Chondrocyte (in vitro differentiated cells): ENCODE results near the gene LTC4S. TPM values are rescaled to one million over a fixed set of nuclear protein-coding genes. Genes with fewer than 3 reads are reported as not detected.

Source experiments
- DNase-seq: peaks from one replicate; pipeline ENCODE4 v3.0.0; 2021; ENCODE audit warnings: mixed read lengths, low spot score
- H3K27ac Mint-ChIP-seq: one replicate; pipeline ENCODE4 v1.8.0; 2021; ENCODE audit warnings: mild to moderate bottlenecking, moderate library complexity, mixed read lengths; ENCODE audit not compliant: unreplicated experiment
- H3K27me3 Mint-ChIP-seq: 2 replicates; pipeline ENCODE4 v1.8.0; 2021; ENCODE audit warnings: low read depth, mixed read lengths
- H3K36me3 Mint-ChIP-seq: 2 replicates; pipeline ENCODE4 v1.8.0; 2021; ENCODE audit warnings: low read depth, mixed read lengths
- H3K4me1 Mint-ChIP-seq: 2 replicates; pipeline ENCODE4 v1.8.0; 2021; ENCODE audit warnings: low read depth, mild to moderate bottlenecking, mixed read lengths
- H3K4me3 Mint-ChIP-seq: one replicate; pipeline ENCODE4 v1.8.0; 2021; ENCODE audit warnings: mild to moderate bottlenecking, moderate library complexity, mixed read lengths; ENCODE audit not compliant: unreplicated experiment
- H3K9me3 Mint-ChIP-seq: 2 replicates; pipeline ENCODE4 v1.8.0; 2021; ENCODE audit warnings: low read depth, mixed read lengths
- total RNA-seq: library from RNA; stranded (reverse); gene quantifications from 3 replicates; pipeline ENCODE4 v1.2.1, GENCODE V29; 2021
- TF ChIP-seq, protein P1 (sequence below): fragments of 200-600 bp; sonication (generic); IDR thresholded peaks from 2 replicates; pipeline ENCODE4 v1.5.0; 2021; ENCODE audit warnings: antibody characterized with exemption, mild to moderate bottlenecking, moderate library complexity

Gene LTC4S
- total RNA-seq, 1 donor from 2014 or later: 1.2 TPM

DNA sequence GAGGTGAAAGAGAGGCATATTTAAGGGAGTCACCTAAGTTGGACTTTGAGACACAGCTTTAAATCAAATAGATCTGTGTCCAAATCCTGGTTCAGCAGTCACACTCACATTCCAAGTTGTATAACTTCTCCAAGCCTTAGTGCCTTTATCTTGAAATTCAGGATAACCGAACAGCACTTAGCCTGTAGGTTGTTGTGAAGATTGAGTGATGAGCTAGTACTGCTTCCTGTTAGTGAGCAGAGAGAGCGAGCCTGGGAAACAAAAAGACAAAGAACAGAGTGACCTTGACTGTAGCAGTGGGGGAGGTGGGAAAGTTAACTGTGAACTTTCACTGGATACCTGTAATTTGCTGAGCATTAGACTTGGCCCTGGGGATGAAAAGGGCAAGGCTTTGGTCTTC lies 38.8 kb upstream of the LTC4S start:
- DNase-seq: no peak
- Mint-ChIP-seq H3K36me3 (peaks cover 3% of the 10 kb centered on the region), H3K4me3 (no peak overlapping the region), H3K9me3 (no peaks in the 10 kb centered on the region), H3K27me3 (no peaks in the 10 kb centered on the region), H3K27ac (no peak overlapping the region), H3K4me1 (peaks cover 33% of the 10 kb centered on the region)
- TF ChIP-seq, protein P1, sequence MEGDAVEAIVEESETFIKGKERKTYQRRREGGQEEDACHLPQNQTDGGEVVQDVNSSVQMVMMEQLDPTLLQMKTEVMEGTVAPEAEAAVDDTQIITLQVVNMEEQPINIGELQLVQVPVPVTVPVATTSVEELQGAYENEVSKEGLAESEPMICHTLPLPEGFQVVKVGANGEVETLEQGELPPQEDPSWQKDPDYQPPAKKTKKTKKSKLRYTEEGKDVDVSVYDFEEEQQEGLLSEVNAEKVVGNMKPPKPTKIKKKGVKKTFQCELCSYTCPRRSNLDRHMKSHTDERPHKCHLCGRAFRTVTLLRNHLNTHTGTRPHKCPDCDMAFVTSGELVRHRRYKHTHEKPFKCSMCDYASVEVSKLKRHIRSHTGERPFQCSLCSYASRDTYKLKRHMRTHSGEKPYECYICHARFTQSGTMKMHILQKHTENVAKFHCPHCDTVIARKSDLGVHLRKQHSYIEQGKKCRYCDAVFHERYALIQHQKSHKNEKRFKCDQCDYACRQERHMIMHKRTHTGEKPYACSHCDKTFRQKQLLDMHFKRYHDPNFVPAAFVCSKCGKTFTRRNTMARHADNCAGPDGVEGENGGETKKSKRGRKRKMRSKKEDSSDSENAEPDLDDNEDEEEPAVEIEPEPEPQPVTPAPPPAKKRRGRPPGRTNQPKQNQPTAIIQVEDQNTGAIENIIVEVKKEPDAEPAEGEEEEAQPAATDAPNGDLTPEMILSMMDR: no peak

DNA sequence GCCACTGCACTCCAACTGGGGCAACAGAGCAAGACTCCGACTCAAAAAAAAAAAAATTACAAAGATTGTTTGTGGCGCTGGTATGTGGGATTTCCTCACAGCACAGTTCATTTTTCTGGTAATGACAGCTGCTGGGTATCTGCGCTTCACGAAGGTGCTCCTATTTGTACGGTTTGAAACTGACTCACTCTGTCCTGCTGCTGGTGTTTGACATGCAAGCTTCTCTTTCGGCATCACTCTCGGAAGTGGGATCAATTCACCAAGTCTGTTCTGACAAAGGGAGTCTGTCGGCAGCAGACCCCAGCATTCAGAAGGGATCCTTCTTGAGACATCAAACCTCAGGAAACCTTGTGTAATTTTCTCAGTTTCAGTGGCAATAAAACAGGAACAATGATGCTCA lies 34.8 kb upstream of the LTC4S start:
- TF ChIP-seq, protein P1: no peak
- Mint-ChIP-seq H3K9me3 (no peaks in the 10 kb centered on the region), H3K36me3 (no peaks in the 10 kb centered on the region), H3K27me3 (no peaks in the 10 kb centered on the region), H3K27ac (no peak overlapping the region), H3K4me3 (no peak overlapping the region), H3K4me1 (peaks cover 61% of the 10 kb centered on the region)
- no peak for DNase-seq

DNA sequence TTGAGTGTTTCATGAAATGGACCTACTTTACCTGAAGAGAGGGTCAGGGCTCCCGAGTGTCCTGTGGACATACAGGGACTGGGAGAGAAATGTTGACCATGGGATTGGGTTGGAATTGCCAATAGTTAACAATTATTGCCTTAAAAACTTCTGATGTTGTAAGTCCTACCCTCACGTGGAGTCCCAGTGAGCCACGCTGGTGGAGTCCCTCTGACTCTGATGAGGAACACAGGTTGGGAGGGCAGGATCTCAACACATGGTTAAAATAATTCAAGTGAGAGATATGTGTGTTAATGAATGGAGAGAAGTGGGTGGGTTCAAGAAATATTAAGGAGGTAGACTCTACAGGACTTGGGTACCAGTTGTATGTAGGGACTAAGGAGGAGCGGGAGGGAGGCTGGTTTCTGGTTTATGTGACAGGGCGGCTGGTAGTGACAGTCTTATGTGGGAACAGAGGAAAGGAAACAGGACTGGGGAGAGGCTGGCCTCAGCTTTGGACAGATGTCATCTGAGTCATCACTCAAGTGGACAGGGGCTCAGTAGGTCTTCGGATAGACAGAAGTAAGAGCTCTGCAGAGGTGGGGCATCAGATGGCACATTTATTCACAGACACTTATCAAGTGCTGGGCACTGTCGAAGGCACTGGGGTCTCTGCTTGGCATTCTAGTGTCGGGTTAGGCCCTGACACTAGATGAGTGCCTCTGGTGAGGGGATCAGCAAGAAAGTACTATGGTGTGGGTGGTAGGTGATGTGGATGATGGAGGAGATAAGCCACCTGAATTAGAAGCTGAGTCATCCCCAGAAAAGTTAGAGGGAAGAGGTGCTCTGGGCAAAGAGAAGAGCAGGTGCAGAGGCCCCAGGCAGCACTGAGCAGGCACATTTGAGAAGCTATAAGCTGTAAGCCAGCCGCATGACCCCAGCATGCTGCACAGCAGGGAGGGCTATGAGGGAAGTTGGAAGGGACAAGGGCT lies 33.9 kb upstream of the LTC4S start:
- Mint-ChIP-seq H3K27ac (peak overlapping the region; percentile 77), H3K27me3 (no peaks in the 10 kb centered on the region), H3K4me1 (peaks cover 66% of the 10 kb centered on the region), H3K9me3 (no peaks in the 10 kb centered on the region), H3K36me3 (no peaks in the 10 kb centered on the region), H3K4me3 (no peak overlapping the region)
- no peak for DNase-seq
- TF ChIP-seq, protein P1: no peak

DNA sequence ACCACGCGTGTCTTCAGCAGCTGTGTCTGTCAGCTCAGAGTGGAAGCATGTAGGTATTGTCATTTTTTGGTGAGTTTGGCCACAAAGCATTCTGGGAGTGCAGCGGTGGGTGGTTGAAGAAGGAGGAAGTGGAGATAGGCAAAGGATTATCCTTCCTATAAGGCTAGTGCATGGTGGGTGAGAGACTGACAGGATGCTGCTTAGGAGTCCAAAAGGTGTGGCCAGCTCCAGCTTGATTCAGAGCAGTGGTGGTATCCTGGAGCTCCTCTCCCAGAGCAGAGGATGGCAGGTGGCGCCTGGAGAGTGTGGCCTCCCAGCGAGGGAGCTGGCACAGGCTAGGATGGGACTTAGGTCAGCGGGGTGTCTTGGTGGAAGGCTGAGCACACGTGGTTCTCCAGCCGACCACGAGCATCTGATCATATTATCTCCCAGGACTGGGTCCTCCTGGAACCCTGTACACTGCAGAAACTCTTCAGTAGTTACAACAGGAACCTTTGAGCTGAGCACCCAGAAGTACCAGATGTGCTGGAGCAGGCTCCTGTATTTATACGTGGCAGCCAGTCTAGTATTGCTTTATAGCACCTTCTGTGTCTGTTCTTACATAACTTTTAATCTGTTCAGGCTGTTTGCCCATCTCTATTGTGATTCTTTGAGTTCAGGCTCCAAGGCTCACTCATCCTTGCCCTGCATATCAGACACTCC lies 31.6 kb upstream of the LTC4S start:
- no peak for DNase-seq
- H3K4me3 Mint-ChIP-seq: no peak overlapping the region
- H3K36me3 Mint-ChIP-seq: no peaks in the 10 kb centered on the region
- TF ChIP-seq, protein P1: no peak
- no peaks in the 10 kb centered on the region for H3K27me3 Mint-ChIP-seq
- H3K4me1 Mint-ChIP-seq: peaks cover 78% of the 10 kb centered on the region
- H3K9me3 Mint-ChIP-seq: no peaks in the 10 kb centered on the region
- peak overlapping the region; percentile 96 for H3K27ac Mint-ChIP-seq

DNA sequence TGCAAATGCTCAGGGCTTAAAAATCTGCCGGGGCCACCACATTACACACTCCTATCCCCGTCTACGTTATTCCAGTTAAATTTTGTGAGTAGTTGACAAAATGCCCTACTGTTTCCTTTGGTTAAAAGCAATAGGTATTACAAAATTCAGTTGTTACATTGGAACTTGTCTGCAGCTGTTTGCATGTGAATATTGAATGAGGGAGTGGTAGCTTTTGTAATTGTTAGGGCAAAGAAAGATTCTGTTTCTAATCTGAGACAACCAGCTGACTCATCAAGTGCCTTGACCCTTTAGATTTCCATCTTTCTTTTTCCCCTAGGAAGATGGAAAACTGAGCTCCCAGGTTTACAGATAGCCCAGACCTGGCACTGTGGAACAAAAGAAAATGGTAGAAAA lies 31.0 kb upstream of the LTC4S start:
- TF ChIP-seq, protein P1: no peak
- H3K4me1 Mint-ChIP-seq: peaks cover 82% of the 10 kb centered on the region
- no peak overlapping the region for H3K4me3 Mint-ChIP-seq
- no peaks in the 10 kb centered on the region for H3K9me3 Mint-ChIP-seq
- H3K27ac Mint-ChIP-seq: peak overlapping the region; percentile 96
- no peaks in the 10 kb centered on the region for H3K36me3 Mint-ChIP-seq
- no peaks in the 10 kb centered on the region for H3K27me3 Mint-ChIP-seq
- DNase-seq: no peak
